Endothelial cell of umbilical vein (primary cell): ENCODE data around the gene GPAM. TPM values are rescaled to one million over a fixed set of nuclear protein-coding genes. Genes with fewer than 3 reads are reported as not detected.

ENCODE experiments used
- BruUV-seq: library from RNA; stranded (reverse); fragments of 400-500 nt; replicated peaks from 2 replicates; lab custom pipeline; 2021; lab: Mats Ljungman, UMichigan
- CTCF ChIA-PET: fragments of 300-600, 350-600 bp; sonication (Branson Sonifier 250); formaldehyde crosslinking; loops from one replicate; lab custom pipeline; 2021; ENCODE audit warnings: antibody characterized with exemption, inconsistent platforms; lab: Charles Lee
- POLR2A ChIA-PET: fragments of 300-600, 350-600 bp; sonication (Branson Sonifier 250); formaldehyde crosslinking; loops from one replicate; lab custom pipeline; 2021; ENCODE audit warnings: antibody characterized with exemption, inconsistent platforms; lab: Charles Lee
- DNase-seq: peaks from one replicate; pipeline ENCODE4 v3.0.0-alpha.2; 2011; ENCODE audit warnings: low read depth, low spot score
- FAIRE-seq: peaks from 2 replicates; lab custom pipeline; 2011; peaks lifted over from hg19 to GRCh38; lab: Jason Lieb, UNC
- H2AFZ ChIP-seq: 2 replicates; pipeline ENCODE4 v1.6.0; 2012; ENCODE audit warnings: low read depth, low read length, control low read depth, inconsistent platforms
- H3K27ac ChIP-seq: 2 replicates; pipeline ENCODE4 v1.5.1; 2011; ENCODE audit warnings: low read depth, mild to moderate bottlenecking, control low read depth, low read length, moderate library complexity; ENCODE audit not compliant: insufficient read depth
- H3K27me3 ChIP-seq, 2 experiments: 2 replicates each; pipeline versions ENCODE4 v1.6.0 to v1.6.1; 2011; ENCODE audit warnings: low read length in 2 of 2, mixed read lengths in 1 of 2; ENCODE audit not compliant: control insufficient read depth in 2 of 2, insufficient read depth in 2 of 2
- H3K36me3 ChIP-seq, 2 experiments: 2 replicates in 1 of 2; 3 replicates in 1 of 2; pipeline ENCODE4 v1.5.1; 2011; ENCODE audit warnings: low read length in 2 of 2, mild to moderate bottlenecking in 1 of 2, moderate library complexity in 1 of 2; ENCODE audit not compliant: control insufficient read depth in 2 of 2, insufficient read depth in 2 of 2; ENCODE audit errors: extremely low read depth in 1 of 2
- H3K4me1 ChIP-seq: 3 replicates; pipeline ENCODE4 v1.5.1; 2011; ENCODE audit warnings: mild to moderate bottlenecking, low read length; ENCODE audit not compliant: control insufficient read depth, insufficient read depth; ENCODE audit errors: extremely low read depth
- H3K4me2 ChIP-seq: 2 replicates; pipeline ENCODE4 v1.6.1; 2011; ENCODE audit warnings: low read length, control low read depth, mixed read lengths; ENCODE audit not compliant: insufficient read depth
- H3K4me3 ChIP-seq, 3 experiments: fragments of 200-600 bp in 1 of 3; sonication (generic), shearing (Covaris generic) in 1 of 3; replicated peaks in 1 of 3; 2 replicates each; pipeline ENCODE4 v1.5.1; 2011 to 2016; ENCODE audit warnings: control low read depth in 3 of 3, low read length in 3 of 3, mild to moderate bottlenecking in 2 of 3, inconsistent platforms in 1 of 3, low read depth in 1 of 3, moderate library complexity in 1 of 3; ENCODE audit not compliant: insufficient read depth in 1 of 3
- H3K79me2 ChIP-seq: 2 replicates; pipeline ENCODE4 v1.6.0; 2012; ENCODE audit warnings: low read length, inconsistent platforms; ENCODE audit not compliant: control insufficient read depth, insufficient read depth
- H3K9ac ChIP-seq: replicated peaks from 2 replicates; pipeline ENCODE3; 2011; ENCODE audit warnings: low read length, control low read depth; ENCODE audit not compliant: insufficient read depth; ENCODE audit errors: extremely low read depth
- H3K9me1 ChIP-seq: replicated peaks from 3 replicates; pipeline ENCODE4 v1.6.0; 2011; ENCODE audit warnings: mild to moderate bottlenecking, low read length; ENCODE audit not compliant: control insufficient read depth, insufficient read depth; ENCODE audit errors: extremely low read depth
- H3K9me3 ChIP-seq: replicated peaks from 2 replicates; pipeline ENCODE4 v1.5.1; 2012; ENCODE audit warnings: low read length, inconsistent platforms; ENCODE audit not compliant: control insufficient read depth, insufficient read depth
- H4K20me1 ChIP-seq: replicated peaks from 2 replicates; pipeline ENCODE3; 2011; ENCODE audit warnings: mild to moderate bottlenecking, low read length; ENCODE audit not compliant: control insufficient read depth, insufficient read depth; ENCODE audit errors: extremely low read depth
- CTCF ChIP-seq, 2 donors: IDR thresholded peaks; 1 replicate in 1 of 2; 2 replicates in 1 of 2; pipeline ENCODE4 v1.5.1; 2011; ENCODE audit warnings: low read length in 2 of 2, mild to moderate bottlenecking in 2 of 2, moderate library complexity in 2 of 2, control low read depth in 1 of 2, inconsistent platforms in 1 of 2, low read depth in 1 of 2; ENCODE audit not compliant: insufficient read depth in 1 of 2; ENCODE audit errors: extremely low read depth in 1 of 2
- EZH2 ChIP-seq: IDR thresholded peaks from 2 replicates; pipeline ENCODE4 v1.6.1; 2012; ENCODE audit warnings: borderline replicate concordance, low read depth, mild to moderate bottlenecking, moderate library complexity, low read length, inconsistent platforms; ENCODE audit not compliant: severe bottlenecking
- FOS ChIP-seq: IDR thresholded peaks from 2 replicates; pipeline ENCODE4 v1.6.1; 2011; ENCODE audit warnings: mild to moderate bottlenecking, low read length, moderate library complexity, borderline replicate concordance; ENCODE audit not compliant: insufficient read depth
- GATA2 ChIP-seq: IDR thresholded peaks from 2 replicates; pipeline ENCODE4 v1.7.0; 2011; ENCODE audit warnings: low read depth, mild to moderate bottlenecking, moderate library complexity, mixed read lengths, low read length; ENCODE audit not compliant: insufficient read length, insufficient read depth
- JUN ChIP-seq: IDR thresholded peaks from 2 replicates; pipeline ENCODE4 v1.6.1; 2011; ENCODE audit warnings: borderline replicate concordance, low read depth; ENCODE audit not compliant: insufficient read length, insufficient read depth
- MAX ChIP-seq: IDR thresholded peaks from 2 replicates; pipeline ENCODE4 v1.6.1; 2011; ENCODE audit not compliant: insufficient read depth, insufficient read length
- MYC ChIP-seq: IDR thresholded peaks from one replicate; pipeline ENCODE4 v1.6.1; 2011; ENCODE audit warnings: mild to moderate bottlenecking, low read depth, low read length
- POLR2A ChIP-seq: IDR thresholded peaks from 2 replicates; pipeline ENCODE4 v1.6.1; 2012; ENCODE audit warnings: low read depth, mild to moderate bottlenecking, control low read depth, low read length
- POLR2AphosphoS5 ChIP-seq: IDR thresholded peaks from 2 replicates; pipeline ENCODE4 v1.6.1; 2012; ENCODE audit warnings: low read depth, mild to moderate bottlenecking, control low read depth, low read length, moderate library complexity; ENCODE audit not compliant: insufficient read depth
- dilution Hi-C: fragments of 300-500 bp; cut with MboI; formaldehyde crosslinking; loops from one replicate; pipeline ENCODE4 v1.15.0; 2019; ENCODE audit warnings: low sequenced_read_pairs; ENCODE audit not compliant: extremely low pct_ligation_motif_present
- intact Hi-C: fragments of 100-400 bp; cut with micrococcal nuclease; formaldehyde crosslinking; loops from one replicate; pipeline ENCODE4 v1.10.0; 2022
- polyA plus RNA-seq, 4 experiments: library from polyadenylated mRNA; depleted of rRNA in 3 of 4; stranded (reverse) in 3 of 4; unstranded in 1 of 4; fragments of >200 nt; gene quantifications; 2 replicates each; pipeline versions ENCODE4 v1.2.1 to v1.2.3, GENCODE V29; 2011 to 2012; ENCODE audit warnings: missing spikeins in 1 of 4
- total RNA-seq: library from RNA; stranded (reverse); gene quantifications from 2 replicates; pipeline ENCODE4 v1.2.3, GENCODE V29; 2021

Gene GPAM
- total and polyA plus RNA-seq, 2 donors (not counting 3 experiments of a cell fraction or from before 2014, with no cell fraction given), result 3.4 to 9.7 TPM

GRCh38 chr10:112208292-112208691 is 24.7 kb upstream of the GPAM start:
- no TSS peak for BruUV-seq
- no peak overlapping the region for H3K4me3 ChIP-seq
- DNase-seq (no peak), FAIRE-seq (no peak)
- no peaks in the 10 kb centered on the region for H3K4me1 ChIP-seq
- no peak overlapping the region for H3K27ac ChIP-seq
- H3K9me1 ChIP-seq, result no peaks in the 10 kb centered on the region
- no peak overlapping the region for H3K4me2 ChIP-seq
- POLR2A ChIA-PET, result no interaction called here
- H3K9ac ChIP-seq, result no peak overlapping the region
- CTCF ChIA-PET, result no interaction called here
- dilution Hi-C loops (no loop called here), intact Hi-C loops (no loop called here)
- H4K20me1 ChIP-seq, result no peaks in the 10 kb centered on the region
- TF ChIP-seq JUN (no peak), MYC (no peak), MAX (no peak), FOS (no peak), GATA2 (no peak), POLR2AphosphoS5 (no peak), CTCF (IDR thresholded peaks at IDR 0.05; ENCODE audit: extremely low read depth in 1 of 2, insufficient read depth in 1 of 2, low read depth in 1 of 2, low read length in 2 of 2) (no peak), POLR2A (no peak), EZH2 (no peak)
- no peak overlapping the region for H2AFZ ChIP-seq
- no peaks in the 10 kb centered on the region for H3K9me3 ChIP-seq
- H3K79me2 ChIP-seq, result no peaks in the 10 kb centered on the region
- no peaks in the 10 kb centered on the region for H3K36me3 ChIP-seq
- no peaks in the 10 kb centered on the region for H3K27me3 ChIP-seq
